ENCODE results near the gene EIF3L.

DNA sequence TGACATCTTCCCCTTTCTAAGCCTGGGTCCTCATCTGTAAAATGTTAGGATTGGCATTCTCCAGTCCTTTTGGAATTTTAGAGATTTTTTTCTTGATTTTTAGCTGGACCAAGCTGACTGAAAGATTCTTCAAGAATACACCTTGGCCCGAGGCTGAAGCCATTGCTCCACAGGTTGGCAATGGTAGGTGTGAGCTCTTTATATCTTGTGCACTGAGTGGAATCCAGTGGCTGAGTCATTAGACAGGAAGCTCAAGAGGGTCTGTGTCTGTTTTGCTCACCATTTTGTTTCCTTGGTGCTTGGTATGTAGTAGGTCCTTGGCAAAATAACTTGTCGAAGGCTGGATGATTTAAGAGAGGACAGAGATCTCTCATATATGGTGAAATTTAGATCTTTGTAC is 6.2 kb downstream of the EIF3L start:
- TF ChIP-seq, protein P1, sequence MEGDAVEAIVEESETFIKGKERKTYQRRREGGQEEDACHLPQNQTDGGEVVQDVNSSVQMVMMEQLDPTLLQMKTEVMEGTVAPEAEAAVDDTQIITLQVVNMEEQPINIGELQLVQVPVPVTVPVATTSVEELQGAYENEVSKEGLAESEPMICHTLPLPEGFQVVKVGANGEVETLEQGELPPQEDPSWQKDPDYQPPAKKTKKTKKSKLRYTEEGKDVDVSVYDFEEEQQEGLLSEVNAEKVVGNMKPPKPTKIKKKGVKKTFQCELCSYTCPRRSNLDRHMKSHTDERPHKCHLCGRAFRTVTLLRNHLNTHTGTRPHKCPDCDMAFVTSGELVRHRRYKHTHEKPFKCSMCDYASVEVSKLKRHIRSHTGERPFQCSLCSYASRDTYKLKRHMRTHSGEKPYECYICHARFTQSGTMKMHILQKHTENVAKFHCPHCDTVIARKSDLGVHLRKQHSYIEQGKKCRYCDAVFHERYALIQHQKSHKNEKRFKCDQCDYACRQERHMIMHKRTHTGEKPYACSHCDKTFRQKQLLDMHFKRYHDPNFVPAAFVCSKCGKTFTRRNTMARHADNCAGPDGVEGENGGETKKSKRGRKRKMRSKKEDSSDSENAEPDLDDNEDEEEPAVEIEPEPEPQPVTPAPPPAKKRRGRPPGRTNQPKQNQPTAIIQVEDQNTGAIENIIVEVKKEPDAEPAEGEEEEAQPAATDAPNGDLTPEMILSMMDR (conservative IDR thresholded peaks at IDR 0.05 in 1 of 2, IDR thresholded peaks at IDR 0.05 in 1 of 2; ENCODE audit: low read depth in 1 of 2, low read length in 2 of 2), result no peak
- no peak for TF ChIP-seq EZH2 (IDR thresholded peaks at IDR 0.05; ENCODE audit: low read length, missing control alignments)
